Measurements from ENCODE around the gene SLC9A3.

The SLC9A3 gene

GRCh38 chr5:438481-438981 is 85.7 kb downstream of the SLC9A3 start:
- no peak for DNase-seq

DNA sequence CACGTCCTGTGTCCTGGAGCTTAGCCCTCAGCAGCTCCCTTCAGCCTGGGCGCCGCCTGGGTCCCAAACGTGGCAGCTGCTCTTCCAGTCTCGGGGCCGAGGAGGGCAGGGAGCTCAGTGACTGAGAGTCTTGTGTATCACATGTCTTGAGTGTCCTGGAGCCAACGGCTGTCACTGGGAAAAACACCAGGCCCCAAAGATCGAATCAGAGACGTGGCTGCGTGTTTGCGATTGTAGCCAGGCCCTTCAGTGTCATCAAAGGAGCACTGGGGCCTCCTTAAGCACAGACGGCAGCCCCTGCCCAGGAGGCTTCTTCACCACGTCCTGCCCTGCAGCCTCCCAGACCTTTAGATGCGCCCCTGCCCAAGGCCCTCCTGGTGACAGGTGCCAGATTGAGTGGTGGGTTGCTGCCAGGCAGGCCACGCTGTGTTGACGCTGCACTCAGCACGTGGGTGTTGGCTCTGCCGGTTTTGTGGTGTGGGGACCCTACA is 86.9 kb downstream of the SLC9A3 start:
- no peak for DNase-seq

DNA sequence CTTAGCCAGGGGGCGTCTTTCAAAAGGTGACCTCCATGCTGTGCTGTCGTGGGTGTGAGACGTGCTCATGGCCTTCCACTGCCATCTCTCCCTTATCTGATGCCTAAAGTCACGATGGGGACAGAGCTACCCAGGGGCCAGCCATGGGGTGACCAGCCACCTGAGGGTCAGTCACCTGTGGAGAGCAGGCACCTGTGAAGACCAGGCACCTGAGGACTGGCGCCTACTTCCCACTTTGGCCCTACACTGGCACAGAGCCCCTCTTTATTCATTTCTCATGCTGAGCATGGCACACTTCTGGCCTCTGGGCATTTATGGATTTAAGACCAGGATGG is 87.6 kb downstream of the SLC9A3 start:
- no peak for DNase-seq

DNA sequence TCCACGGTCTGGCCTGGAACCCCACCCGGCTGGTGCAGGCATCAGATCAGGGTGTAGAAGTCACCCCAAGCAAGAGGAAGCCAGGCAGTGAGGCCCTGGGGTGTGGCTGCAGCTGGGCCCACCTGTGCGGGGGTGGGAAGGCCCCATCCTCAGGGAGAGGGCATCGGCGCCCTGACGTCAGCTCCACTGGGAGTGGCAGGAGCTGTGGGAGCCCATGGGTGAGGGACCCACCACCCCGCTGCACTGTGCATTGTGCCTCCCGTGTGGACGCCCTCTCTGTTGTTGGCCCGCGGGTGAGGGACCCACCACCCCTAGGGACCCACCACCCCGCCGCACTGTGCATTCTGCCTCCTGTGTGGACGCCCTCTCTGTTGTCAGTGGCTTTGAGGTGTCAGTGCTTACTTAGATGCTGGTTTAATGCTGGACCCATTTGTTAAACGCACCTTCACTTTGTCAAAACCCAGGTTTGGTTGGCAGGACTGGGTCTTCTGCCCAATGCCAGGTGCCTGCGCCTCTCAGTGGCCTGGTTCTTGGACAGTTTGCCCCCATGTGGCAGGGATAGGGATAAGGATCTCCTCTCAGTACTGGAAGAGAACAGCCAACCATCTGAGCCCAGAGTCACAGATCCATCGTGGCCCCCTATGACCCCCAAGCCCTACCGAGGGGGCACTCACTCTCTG is 88.1 kb downstream of the SLC9A3 start:
- no peak for DNase-seq

DNA sequence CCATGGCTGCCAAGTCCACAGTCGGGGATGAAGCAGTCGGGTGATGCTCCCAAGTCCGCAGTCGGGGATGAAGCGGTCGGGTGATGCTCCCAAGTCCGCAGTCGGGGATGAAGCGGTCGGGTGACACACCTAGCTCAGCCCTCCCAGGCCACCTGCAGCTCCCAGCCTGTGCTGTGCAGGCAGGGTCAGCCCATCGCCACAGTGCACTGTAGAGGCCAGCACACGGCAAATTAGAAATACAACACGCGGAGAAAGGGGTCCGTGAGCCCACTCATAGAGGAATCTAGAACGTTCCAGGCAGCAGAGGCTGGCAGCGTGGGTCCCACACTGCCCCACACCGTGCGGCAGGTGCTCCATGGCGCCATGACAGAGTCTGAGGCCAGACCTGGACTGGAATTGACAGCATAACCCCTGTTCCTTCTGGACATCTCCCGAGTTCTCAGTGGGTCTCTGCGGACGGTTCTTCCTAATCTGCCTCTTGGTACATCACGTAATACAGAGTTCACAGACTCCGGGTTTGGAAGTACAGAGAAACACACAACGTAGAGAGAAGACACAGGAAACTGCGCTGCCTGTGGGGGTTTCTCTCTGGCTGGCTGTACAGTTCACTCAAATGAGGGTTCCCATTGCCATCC is 89.0 kb downstream of the SLC9A3 start:
- no peak for DNase-seq

DNA sequence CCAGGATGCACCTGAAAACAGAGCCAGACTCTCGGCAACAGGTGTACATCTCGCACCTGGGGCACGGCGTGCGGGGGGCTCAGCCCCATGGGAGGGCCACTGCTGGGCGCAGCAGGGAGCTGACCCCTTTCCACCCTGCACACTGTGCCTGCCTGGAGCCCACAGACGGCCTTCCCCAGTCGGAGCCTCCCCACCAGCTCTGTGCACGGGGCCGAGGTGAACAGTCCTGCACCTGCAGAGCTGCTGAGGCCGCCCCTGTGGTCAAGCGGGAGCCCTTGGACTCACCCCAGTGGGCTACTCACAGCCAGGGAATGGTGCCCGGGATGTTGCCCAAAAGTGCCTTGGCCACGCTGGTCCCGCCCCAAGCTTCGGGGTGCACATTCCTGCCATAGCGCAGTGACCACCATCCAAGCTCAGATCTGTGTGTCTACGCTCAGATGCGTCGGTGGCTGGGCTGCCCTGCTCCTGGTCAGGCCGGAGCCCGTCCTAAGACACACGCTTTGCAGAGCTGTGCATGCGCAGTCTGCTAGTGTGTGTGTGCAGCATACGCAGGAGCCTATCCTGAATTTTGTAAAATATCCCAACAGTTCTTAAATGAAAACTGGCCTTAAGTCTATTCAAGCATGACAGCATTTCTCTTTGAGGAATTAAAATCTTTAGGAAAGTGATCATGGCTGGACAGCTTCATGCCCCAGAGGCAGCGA is 89.7 kb downstream of the SLC9A3 start:
- DNase-seq, result no peak

GRCh38 chr5:433836-434235 is 90.4 kb downstream of the SLC9A3 start:
- DNase-seq, result no peak

- DNase-seq, result no peak
These were observed 91.1 kb downstream of the SLC9A3 start for GRCh38 chr5:432928-433791.

- DNase-seq, result no peak
These were observed 91.9 kb downstream of the SLC9A3 start for GRCh38 chr5:432201-432927.

GRCh38 chr5:431711-432050 is 92.6 kb downstream of the SLC9A3 start:
- no peak for DNase-seq

- no peak for DNase-seq
These were observed 93.1 kb downstream of the SLC9A3 start for GRCh38 chr5:431001-431710.

DNA sequence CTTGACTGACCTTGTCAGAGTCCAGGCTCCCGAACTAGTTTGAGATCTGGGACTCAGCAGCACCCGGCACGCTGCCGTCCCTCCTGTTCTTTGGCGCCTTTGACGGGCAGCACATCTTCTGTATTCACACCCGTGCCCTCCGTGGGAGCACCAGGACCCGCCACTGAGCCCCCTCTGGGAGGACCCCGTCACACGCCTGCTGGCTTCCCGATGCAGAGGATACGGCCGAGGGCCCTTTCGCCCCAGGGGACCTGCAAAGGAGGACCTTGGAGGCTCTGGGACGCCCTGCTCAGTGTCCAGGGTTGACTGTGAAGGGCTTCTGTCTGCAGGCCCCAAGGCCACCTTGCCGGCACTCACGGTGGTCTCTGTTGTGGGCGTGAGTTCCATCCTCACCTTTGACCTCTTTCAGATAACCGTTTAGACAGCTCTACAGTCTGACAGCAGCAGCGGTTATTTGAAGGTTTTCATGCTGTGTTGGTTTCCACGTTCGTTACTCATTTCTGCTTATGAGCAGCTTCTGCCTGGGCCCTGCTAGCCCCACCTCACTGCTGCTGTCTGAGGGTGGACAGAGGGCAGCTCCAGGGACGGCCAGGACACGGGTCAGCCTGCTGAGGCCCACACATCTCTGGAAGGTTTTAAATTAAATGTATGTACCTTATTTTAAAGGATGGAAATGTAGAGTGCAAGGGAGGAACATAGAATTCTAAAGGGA is 93.9 kb downstream of the SLC9A3 start:
- DNase-seq, result no peak

DNA sequence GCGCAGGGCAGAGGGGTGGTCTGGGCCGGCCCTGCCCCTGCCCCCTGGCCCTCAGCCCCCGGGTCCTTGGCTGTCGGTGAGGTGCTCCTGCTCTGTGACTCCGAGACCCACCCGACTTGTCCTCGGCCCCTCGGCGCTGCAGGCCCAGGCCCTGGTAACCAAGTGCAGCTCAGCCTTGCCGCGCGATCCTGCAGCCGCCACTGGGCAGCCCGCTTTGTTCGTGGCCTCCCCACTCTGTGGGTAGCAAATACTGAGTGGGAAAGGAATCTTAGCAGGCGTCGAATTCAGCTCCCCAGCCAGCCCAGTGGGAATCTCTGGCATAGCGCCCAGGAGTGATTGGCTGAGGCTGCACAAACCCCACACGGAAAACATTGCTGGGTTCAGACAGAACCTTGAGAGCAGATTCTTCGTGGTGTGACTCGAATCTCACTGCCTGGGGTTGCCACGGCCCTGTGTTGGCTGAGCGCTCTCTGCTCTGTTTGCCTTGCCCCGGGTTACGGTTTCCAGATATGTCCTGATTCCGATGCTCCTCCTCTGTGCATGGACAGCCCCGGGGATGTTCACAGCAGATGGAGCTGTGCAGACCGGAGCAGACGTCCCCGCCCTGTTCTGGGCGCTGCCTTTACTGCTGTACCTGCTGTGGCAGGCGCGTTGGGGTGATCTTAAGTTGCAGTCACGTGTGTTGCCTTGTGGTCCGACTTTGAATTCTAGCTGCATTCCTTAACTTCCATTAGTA is 94.6 kb downstream of the SLC9A3 start:
- no peak for DNase-seq

DNA sequence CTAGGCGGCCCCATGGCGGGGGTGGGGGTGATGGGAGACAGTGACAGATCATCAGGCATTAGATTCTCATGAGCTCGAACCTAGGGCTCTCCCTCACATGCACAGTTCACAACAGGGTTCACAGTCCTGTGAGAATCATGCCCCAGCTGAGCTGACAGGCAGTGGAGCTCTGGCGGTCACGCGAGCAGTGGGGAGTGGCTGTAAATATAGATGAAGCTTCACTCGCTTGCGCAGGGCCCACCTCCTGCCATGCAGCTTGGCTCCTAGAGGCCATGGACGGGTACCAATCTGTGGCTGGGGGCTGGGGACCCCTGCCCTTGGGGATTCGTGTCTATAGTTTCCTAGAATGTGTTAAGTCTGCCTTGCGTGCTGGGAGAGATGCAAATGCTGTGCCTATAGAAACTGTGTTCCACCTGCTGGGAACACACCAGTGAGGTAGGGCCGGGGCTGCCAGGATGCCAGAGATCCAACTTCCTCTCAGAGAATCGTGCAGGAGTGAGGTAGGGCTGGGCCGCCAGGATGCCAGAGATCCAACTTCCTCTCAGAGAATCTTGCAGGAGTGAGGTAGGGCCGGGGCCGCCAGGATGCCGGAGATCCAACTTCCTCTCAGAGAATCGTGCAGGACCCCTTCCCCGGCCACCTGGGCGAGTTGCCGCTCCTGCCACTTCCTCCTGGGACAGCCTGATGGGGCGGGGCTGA is 95.3 kb downstream of the SLC9A3 start:
- no peak for DNase-seq

- DNase-seq, result no peak
These were observed 96.0 kb downstream of the SLC9A3 start for GRCh38 chr5:428219-428618.

GRCh38 chr5:427415-428087 is 96.7 kb downstream of the SLC9A3 start:
- no peak for DNase-seq

- no peak for DNase-seq
These were observed 97.8 kb downstream of the SLC9A3 start for GRCh38 chr5:426392-426976.

DNA sequence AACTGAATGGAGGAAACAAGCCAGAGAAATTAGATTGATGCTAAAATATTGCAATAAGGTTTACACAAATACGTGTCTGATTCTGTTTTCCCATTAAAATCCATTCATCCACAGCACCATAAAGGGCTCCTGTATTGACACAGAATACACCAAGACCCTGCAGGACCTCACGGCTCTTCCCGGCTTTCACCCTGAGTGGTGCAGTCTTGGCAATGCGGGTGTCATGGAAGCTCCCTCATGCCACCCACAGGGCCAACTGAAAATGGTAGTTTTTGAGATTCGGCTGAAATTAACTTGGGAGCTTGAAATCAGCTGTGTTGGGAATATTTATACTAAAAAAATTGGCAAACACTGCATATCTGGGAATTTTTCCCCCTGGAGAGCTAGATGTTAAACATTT is 98.5 kb downstream of the SLC9A3 start:
- no peak for DNase-seq

Measured in DMS79 treated with DMSO at 0.1 percent for 48 hours (cell line).